HT1080 (cell line): ENCODE measurements around the gene ZNF576. TPM values are rescaled to one million over a fixed set of nuclear protein-coding genes. Genes with fewer than 3 reads are reported as not detected.
A peak's percentile ranks its signal among the peaks of the same experiment; 100 is the strongest.
"Not testable (repeated sequence)": the region's sequence is repeated elsewhere in the genome, so short reads cannot be mapped to it uniquely, and the experiment has no call there.

Source experiments
- DNase-seq: peaks from one replicate; pipeline ENCODE4 v3.0.0-alpha.2; 2015; ENCODE audit warnings: low read depth
- total RNA-seq: library from RNA; depleted of rRNA; stranded (reverse); fragments of >200 nt; shearing (Covaris generic); gene quantifications from 2 replicates; pipeline ENCODE4 v1.2.3, GENCODE V29; 2014

Gene ZNF576
- total RNA-seq, 1 experiment from 2014 or later: 19.4 TPM

GRCh38 chr19:43623889-43624670, 27.7 kb downstream of the ZNF576 start:
- DNase-seq: no peak

DNA sequence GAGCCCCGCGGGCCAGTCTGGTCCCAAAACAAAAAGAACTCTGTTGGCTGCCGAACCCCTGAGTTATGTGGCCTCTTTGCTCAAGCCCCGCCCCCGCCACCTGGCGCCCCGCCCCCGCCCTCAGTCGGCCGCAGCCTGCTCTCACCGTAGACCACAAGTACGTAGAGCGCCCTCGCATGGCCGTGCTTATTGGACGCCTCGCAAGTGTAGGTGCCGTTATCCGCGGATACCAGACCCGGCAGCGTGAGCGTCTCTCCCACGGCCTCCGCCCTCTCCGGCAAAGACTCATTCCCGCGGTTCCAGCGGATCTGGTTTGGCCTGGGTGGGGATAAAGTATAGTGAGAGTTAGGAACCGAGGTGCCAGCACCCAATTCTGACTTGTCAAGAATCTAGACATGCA, 28.5 kb downstream of the ZNF576 start:
- DNase-seq: peak; percentile 18

- DNase-seq: no peak
Measured at GRCh38 chr19:43625918-43626579, 29.7 kb downstream of the ZNF576 start.

GRCh38 chr19:43626838-43627237, 30.4 kb downstream of the ZNF576 start:
- no peak for DNase-seq

GRCh38 chr19:43628646-43629326, 32.4 kb downstream of the ZNF576 start:
- DNase-seq: no peak

DNA sequence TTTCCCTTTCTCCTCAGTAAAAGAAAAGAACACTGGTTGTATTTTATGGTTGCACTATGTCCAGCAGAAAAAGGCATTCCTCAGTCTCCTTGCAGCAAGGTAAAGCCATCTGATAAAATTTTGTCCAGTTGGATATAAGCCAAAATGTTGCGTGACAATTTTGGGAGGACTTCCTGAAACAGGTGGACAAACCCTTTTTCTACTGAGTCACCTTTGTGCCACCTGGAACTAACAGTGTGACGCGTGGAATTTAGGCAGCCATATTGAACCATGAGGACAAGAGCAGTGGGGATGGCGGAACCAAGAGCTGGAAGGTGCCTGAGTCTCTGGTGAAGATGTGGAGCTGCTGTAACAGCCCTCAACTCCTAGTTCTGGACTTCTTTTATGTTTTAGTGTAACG, 35.1 kb downstream of the ZNF576 start:
- DNase-seq: no peak

DNA sequence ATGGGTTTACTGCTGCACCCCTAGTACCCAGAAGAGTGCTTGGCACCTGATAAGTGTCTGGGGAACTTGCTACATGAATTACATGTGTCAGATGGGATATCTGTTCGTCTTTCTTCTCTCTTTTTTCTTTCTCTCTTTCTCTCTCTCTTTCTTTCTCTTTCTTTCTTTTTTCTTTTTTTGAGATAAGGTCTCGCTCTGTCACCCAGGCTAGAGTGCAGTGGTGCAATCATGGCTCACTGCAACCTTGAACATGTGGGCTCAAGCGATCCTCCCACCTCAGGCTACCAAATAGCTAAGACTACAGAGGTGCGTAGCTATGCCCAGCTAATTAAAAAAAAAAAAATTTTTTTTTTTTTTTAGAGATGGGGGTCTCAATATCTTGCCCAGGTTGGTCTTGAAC, 37.1 kb downstream of the ZNF576 start:
- no peak for DNase-seq

GRCh38 chr19:43634068-43634467, 37.7 kb downstream of the ZNF576 start:
- DNase-seq: no peak

- DNase-seq: no peak
Measured at GRCh38 chr19:43634506-43634871, 38.1 kb downstream of the ZNF576 start.

GRCh38 chr19:43634872-43635560, 38.6 kb downstream of the ZNF576 start:
- no peak for DNase-seq

DNA sequence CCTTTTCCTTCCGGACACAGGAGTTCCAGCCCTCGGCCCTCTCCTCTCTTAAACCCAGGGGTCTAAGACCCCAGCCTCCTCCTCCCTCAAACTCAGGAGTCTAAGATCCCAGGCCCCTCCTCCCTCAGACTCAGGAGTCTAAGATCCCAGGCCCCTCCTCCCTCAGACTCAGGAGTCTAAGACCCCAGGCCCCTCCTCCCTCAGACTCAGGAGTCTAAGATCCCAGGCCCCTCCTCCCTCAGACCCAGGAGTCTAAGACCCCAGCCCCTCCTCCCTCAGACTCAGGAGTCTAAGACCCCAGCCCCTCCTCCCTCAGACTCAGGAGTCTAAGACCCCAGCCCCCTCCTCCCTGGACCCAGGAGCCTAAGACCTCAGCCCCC, 39.2 kb downstream of the ZNF576 start:
- not testable (repeated sequence) for DNase-seq

DNA sequence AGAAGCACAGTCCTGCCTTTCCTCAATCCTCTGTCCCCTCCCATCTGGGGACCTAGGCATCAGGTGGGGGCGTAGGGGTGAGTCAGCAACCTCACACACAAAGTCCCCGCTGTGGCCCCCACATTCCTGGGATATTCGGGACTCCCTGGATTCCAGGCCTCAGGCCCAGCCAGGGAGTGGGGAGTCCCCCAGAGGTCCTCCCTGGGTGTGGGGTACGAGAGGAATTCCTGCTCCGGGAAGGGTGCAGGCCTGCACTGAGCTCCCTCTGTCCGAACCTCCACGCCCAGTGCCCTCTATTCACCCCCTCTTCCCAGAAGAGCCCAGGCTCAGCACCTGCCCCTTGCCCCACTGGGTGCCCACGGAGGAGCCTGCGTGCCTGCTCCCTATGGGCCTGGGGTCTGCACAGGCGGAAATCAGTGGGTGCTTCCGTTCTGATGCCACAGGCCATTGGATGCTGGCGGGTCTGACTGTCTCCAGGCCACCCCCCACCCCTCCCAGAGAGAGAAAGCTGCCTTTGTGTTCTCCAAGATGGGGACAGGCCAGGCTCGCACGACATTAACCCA, 39.8 kb downstream of the ZNF576 start:
- DNase-seq: no peak

DNA sequence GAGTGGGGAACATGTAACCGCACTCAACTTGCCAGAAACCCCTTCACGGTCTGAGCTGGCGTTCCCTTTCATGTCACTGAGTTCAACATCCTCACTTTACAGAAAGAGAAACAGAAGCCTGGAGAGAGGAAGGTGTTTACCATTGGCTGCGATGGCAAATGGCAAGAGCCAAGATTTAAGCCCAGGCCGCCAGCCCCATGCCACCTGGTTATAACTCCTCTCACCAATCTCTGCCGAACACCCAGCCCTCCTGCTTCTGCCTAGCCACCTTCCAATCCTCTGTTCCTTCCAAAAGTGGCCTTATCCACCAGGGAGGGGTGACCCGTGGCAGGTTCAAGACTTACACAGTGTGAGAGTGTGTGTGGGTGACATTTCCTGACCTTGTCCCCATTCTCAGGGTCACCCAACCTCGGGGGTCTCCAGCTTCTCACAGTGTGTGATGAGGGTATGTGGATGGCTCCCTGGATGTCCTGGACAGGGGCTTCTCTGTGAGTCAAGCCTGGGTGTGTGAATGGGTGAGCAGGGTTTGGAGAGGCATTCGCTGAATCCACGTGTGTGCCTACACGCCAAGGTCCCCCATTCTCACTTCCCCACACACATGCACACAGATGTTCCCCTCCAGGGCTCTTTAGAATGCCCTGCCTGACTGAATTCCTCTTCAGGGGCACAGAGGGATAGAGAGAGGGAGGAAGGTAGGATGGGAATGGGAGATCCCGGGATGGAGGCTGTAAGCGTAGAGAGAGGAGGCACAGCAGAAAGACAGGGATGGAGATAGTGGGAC, 42.0 kb downstream of the ZNF576 start:
- no peak for DNase-seq

GRCh38 chr19:43638995-43639518, 42.7 kb downstream of the ZNF576 start:
- DNase-seq: no peak

DNA sequence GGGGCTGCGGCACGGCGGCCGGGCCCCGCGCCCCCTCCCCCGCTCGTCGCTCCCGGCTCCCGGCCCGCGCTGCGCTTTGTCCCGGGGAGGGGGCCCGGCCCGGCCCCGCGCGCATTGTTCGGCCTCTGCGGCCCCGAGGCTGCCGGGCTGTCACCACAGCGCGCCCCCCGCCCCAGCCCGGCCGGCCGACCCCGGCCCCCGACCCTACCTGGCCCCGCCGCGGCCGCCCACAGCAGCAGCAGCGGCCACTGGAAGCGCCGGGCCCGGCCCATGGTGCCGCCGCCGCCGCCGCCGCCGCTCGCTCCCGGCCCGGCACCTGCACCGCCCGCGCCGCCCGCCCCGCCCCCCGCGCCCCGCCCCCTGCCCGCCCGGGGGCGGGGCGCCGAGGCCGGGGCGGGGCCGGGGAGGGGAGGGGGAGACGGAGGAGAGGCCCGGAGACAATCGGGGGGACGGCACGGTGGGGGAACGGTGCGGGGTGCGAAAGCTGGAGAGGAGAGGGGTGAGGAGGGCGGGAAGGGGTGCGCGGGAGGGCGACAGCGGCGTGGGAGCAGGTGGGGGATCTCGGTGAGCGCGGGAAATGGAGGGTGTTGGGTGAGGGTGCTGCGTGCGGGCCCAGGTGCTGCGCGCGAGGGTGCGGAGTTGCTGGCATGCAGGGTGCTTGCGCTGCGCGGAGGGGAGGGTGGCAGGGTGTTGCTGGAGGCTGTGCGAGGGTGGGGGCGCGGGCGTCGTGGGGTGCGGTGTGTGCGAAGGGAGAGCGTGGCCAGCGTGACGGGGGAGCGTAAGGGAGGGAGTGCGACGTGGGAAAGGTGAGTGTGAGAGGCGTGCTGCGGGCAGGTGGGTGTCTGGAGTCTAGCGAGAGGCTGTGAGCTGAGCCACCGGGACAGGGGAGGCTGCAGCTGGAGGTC, 43.4 kb downstream of the ZNF576 start, which contains the start of gene CADM4:
TSS of gene CADM4 (minus strand) at position 332 of the 905 bp plus-strand sequence. CDS start at position 272, 60 bp downstream.
- no peak for DNase-seq

- no peak for DNase-seq
Measured at GRCh38 chr19:43640424-43640757, 44.0 kb downstream of the ZNF576 start.

DNA sequence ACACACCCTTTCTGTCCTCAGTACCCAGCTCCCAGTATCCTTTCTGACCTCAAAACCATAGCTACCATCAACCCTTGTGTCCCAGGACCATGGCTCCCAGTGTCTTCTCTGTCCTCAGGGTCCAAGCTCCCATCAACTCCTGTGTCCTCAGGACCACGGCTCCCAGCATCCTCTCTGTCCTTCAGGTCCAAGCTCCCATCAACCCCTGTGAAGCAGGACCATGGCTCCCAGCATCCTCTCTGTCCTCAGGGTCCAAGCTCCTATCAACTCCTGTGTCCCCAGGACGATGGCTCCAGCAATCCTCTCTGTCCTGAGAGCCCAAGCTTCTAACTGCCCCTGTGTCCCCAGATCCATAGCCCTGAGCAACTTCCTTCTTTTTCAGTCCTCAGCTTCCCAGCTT, 44.9 kb downstream of the ZNF576 start:
- no peak for DNase-seq

DNA sequence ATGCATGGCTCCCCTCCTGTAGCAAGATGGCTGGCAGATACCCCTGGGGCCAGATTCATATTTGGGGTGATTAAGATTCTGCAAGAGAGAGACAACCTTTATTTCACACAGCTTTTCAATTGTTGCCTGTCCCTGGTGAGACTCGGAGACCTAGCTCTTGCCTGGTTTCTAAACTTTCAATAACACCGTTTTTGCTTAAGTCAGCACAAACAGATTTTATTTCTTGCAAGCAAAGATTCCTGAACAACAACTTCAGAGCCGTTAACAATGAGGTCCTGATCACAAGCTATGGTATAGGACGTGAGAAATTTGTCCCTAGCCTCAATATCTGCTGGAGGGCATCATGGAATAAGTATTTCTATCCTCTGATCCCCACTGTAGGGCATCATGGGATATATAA, 46.1 kb downstream of the ZNF576 start:
- DNase-seq: no peak

DNA sequence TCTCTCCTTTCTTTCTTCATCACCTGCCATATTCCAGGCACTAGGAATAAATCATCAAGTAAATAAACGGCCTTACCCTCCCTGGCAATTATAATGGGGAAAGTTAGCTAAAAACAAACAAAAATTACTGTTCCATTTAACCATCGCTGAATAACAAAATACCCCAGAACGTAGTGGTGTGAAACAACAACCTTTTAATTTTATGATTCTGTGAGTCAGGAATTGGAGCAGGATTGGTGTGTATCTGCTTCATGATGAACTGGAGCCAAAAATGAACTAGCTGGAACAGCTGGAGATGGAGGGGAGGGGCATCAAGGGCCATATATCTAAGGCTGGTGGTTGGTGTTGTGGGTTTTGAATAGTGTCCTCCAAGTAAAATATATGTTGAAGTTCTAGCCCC, 46.9 kb downstream of the ZNF576 start:
- DNase-seq: no peak
